Neural progenitor cell (in vitro differentiated cells): Measurements from ENCODE around the gene CCT7. TPM values are rescaled to one million over a fixed set of nuclear protein-coding genes. Genes with fewer than 3 reads are reported as not detected.

Experiments used
- DNase-seq: peaks from one replicate; pipeline ENCODE4 v3.0.0-alpha.2; 2016; ENCODE audit warnings: low spot score
- H2AFZ ChIP-seq: fragments of 200-600 bp; sonication (generic); replicated peaks from 2 replicates; pipeline ENCODE4 v1.6.1; 2016; ENCODE audit warnings: antibody characterized with exemption
- H3F3A ChIP-seq: fragments of 200-600 bp; sonication (generic); 2 replicates; pipeline ENCODE4 v1.6.1; 2016; ENCODE audit warnings: antibody characterized with exemption, low read depth
- H3K27ac ChIP-seq: fragments of 200-600 bp; sonication (generic); 2 replicates; pipeline ENCODE4 v1.5.1; 2016; ENCODE audit warnings: mild to moderate bottlenecking
- H3K27me3 ChIP-seq: fragments of 200-600 bp; sonication (generic); 2 replicates; pipeline ENCODE4 v1.6.1; 2016; ENCODE audit warnings: mild to moderate bottlenecking, moderate library complexity
- H3K36me3 ChIP-seq: fragments of 200-600 bp; sonication (generic); 2 replicates; pipeline ENCODE4 v1.5.1; 2016
- H3K4me1 ChIP-seq: fragments of 200-600 bp; sonication (generic); 2 replicates; pipeline ENCODE4 v1.6.1; 2016; ENCODE audit warnings: mixed run types
- H3K4me2 ChIP-seq: fragments of 200-600 bp; sonication (generic); 2 replicates; pipeline ENCODE4 v1.6.1; 2016
- H3K4me3 ChIP-seq: fragments of 200-600 bp; sonication (generic); 2 replicates; pipeline ENCODE4 v1.5.1; 2016
- H3K79me2 ChIP-seq: fragments of 200-600 bp; sonication (generic); 2 replicates; pipeline ENCODE4 v1.6.1; 2016; ENCODE audit warnings: low read depth
- H3K9ac ChIP-seq: fragments of 200-600 bp; sonication (generic); 2 replicates; pipeline ENCODE4 v1.6.1; 2016
- H3K9me3 ChIP-seq: fragments of 200-600 bp; sonication (generic); 2 replicates; pipeline ENCODE4 v1.5.1; 2016; ENCODE audit warnings: low read depth
- H4K20me1 ChIP-seq: fragments of 200-600 bp; sonication (generic); 2 replicates; pipeline ENCODE4 v1.6.1; 2016; ENCODE audit warnings: low read depth
- H3K27ac Mint-ChIP-seq: 3 replicates; pipeline ENCODE4 v1.8.0; 2021; ENCODE audit warnings: mixed read lengths
- H3K27me3 Mint-ChIP-seq: 2 replicates; pipeline ENCODE4 v1.8.0; 2022; ENCODE audit warnings: low read depth, mild to moderate bottlenecking, inconsistent platforms, moderate library complexity, mixed read lengths; ENCODE audit not compliant: insufficient read depth
- H3K36me3 Mint-ChIP-seq: 3 replicates; pipeline ENCODE4 v1.8.0; 2021; ENCODE audit warnings: mixed read lengths
- H3K4me1 Mint-ChIP-seq: 3 replicates; pipeline ENCODE4 v1.8.0; 2021; ENCODE audit warnings: mixed read lengths
- H3K4me3 Mint-ChIP-seq: 3 replicates; pipeline ENCODE4 v1.8.0; 2021; ENCODE audit warnings: mild to moderate bottlenecking, moderate library complexity, mixed read lengths
- H3K9me3 Mint-ChIP-seq: 3 replicates; pipeline ENCODE4 v1.8.0; 2020; ENCODE audit warnings: mixed read lengths
- EZH2 ChIP-seq: fragments of 200-600 bp; sonication (generic); IDR thresholded peaks from 2 replicates; pipeline ENCODE4 v1.6.1; 2017; ENCODE audit warnings: antibody characterized with exemption, mild to moderate bottlenecking, moderate library complexity
- EZH2phosphoT487 ChIP-seq: fragments of 200-600 bp; sonication (generic); IDR thresholded peaks from 2 replicates; pipeline ENCODE4 v1.6.1; 2017; ENCODE audit warnings: antibody characterized with exemption
- total RNA-seq: library from RNA; depleted of rRNA; stranded (reverse); fragments of >200 nt; gene quantifications from 2 replicates; pipeline ENCODE4 v1.2.3, GENCODE V29; 2015; ENCODE audit warnings: low replicate concordance
- TF ChIP-seq, protein P1 (sequence below): fragments of 200-600 bp; sonication (generic); IDR thresholded peaks from 2 replicates; pipeline ENCODE4 v1.5.1; 2017; ENCODE audit warnings: antibody characterized with exemption, mild to moderate bottlenecking

CCT7 gene
- total RNA-seq, 1 donor from 2014 or later, result 456 TPM

DNA sequence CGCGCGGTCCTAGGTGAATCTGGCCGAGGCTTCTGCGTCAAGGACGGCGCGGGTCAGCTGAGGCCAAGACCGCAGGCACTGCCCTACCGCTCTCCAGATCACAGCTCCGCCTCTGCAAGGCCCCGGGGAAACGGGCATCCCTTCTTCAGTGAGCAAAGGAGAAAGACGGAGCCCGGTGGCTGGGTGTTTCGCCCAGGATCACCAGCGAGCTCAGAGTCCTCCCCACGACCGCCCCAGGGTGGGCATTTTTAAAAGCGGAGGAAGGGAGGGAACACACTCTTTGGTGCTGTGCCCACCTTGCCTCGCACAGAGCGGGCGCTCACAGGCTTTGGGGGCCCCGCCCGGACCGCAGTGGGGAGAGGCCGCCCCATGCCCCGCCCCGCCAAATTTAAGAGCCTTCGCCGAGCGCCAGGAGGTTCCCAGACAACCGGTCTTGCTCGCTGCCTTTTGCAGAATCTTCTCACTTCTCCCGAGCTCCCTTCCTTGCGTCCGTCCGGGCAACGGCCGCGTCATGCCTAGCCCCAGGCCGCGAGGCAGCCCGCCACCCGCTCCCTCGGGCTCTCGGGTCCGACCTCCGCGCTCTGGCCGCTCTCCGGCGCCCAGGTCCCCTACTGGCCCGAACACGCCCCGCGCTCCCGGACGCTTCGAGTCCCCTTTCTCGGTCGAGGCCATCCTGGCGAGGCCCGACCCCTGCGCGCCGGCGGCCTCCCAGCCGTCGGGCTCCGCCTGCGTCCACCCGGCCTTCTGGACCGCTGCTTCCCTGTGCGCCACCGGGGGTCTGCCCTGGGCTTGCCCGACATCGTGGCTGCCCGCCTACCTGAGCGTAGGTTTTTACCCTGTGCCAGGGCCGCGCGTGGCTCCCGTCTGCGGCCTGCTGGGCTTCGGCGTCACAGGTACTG, 31.7 kb upstream of the CCT7 start, which contains the start of gene NOTO:
Gene NOTO (plus strand): TSS at position 419 of the 899 bp plus-strand sequence. CDS start 93 bp downstream, at position 512.
- H3K27me3 ChIP-seq, result peaks cover 94% of the 10 kb centered on the region
- peak within 1 kb of the TSS; percentile 86 for H2AFZ ChIP-seq
- peaks cover 68% of the 10 kb centered on the region for H3K27me3 Mint-ChIP-seq

DNA sequence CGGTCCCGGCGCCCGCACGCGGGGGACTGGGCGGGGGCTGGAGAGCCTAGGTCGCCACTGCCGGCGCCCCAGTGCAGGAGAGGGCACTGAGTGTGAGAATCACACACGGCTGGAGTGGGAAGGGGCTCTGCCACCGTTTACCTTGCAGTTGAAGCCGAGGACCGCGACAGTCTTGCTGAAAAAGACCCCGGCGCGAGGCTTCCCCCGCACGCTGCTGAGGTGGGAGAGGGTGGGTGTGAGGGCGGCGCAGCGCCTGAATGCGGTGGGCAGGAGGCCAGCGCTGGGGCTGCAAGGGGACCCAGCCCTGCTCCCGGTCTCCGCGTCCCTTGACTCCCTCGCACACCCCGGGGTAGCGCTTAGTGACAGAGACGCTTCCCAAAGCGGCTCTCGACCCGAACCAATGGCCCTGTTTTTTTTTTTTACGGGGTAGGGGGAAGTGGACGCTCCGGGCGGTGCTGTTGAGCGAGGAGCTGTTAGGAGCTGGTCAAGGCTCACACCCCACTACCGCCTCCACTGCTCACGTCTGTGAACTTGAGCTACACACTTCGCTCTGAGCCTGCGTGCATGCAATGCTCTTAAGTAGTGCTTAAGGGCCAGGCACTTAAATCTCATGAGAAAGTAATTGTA, 30.9 kb upstream of the CCT7 start:
- H3F3A ChIP-seq, result peaks cover 7% of the 10 kb centered on the region
- H3K4me3 ChIP-seq, result peak overlapping the region; percentile 31
- no peaks in the 10 kb centered on the region for H3K9me3 ChIP-seq
- TF ChIP-seq EZH2phosphoT487 (peak; percentile 93), EZH2 (peak; percentile 98)
- TF ChIP-seq, protein P1, sequence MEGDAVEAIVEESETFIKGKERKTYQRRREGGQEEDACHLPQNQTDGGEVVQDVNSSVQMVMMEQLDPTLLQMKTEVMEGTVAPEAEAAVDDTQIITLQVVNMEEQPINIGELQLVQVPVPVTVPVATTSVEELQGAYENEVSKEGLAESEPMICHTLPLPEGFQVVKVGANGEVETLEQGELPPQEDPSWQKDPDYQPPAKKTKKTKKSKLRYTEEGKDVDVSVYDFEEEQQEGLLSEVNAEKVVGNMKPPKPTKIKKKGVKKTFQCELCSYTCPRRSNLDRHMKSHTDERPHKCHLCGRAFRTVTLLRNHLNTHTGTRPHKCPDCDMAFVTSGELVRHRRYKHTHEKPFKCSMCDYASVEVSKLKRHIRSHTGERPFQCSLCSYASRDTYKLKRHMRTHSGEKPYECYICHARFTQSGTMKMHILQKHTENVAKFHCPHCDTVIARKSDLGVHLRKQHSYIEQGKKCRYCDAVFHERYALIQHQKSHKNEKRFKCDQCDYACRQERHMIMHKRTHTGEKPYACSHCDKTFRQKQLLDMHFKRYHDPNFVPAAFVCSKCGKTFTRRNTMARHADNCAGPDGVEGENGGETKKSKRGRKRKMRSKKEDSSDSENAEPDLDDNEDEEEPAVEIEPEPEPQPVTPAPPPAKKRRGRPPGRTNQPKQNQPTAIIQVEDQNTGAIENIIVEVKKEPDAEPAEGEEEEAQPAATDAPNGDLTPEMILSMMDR, result peak; percentile 1
- H3K4me1 ChIP-seq, result no peaks in the 10 kb centered on the region
- peaks cover 2% of the 10 kb centered on the region for H3K4me1 Mint-ChIP-seq
- peaks cover 9% of the 10 kb centered on the region for H4K20me1 ChIP-seq
- H3K9me3 Mint-ChIP-seq, result peaks cover 6% of the 10 kb centered on the region
- H3K36me3 Mint-ChIP-seq, result peaks cover 1% of the 10 kb centered on the region
- H3K36me3 ChIP-seq, result no peaks in the 10 kb centered on the region
- H3K9ac ChIP-seq, result no peak overlapping the region
- peaks cover 64% of the 10 kb centered on the region for H3K27me3 Mint-ChIP-seq
- no peak overlapping the region for H3K27ac ChIP-seq
- peaks cover 87% of the 10 kb centered on the region for H3K27me3 ChIP-seq
- no peaks in the 10 kb centered on the region for H3K79me2 ChIP-seq
- peak overlapping the region; percentile 48 for H3K4me3 Mint-ChIP-seq
- no peak overlapping the region for H3K27ac Mint-ChIP-seq
- H2AFZ ChIP-seq, result peak overlapping the region; percentile 86
- peak overlapping the region; percentile 75 for H3K4me2 ChIP-seq
- DNase-seq, result peak; percentile 34

More for the DNA sequence above, 31.7 kb upstream of the CCT7 start, which contains the start of gene NOTO:
- H3K4me2 ChIP-seq, result peak within 1 kb of the TSS; percentile 75
- peaks cover 9% of the 10 kb centered on the region for H4K20me1 ChIP-seq
- Mint-ChIP-seq H3K9me3 (peaks cover 6% of the 10 kb centered on the region), H3K4me3 (peak within 1 kb of the TSS; percentile 51), H3K27ac (no peak within 1 kb of the TSS), H3K4me1 (peaks cover 2% of the 10 kb centered on the region), H3K36me3 (peaks cover 1% of the 10 kb centered on the region)
- H3K27ac ChIP-seq, result no peak within 1 kb of the TSS
- DNase-seq, result peak; percentile 63
- H3K9ac ChIP-seq, result no peak within 1 kb of the TSS
- peak; percentile 100 for TF ChIP-seq EZH2phosphoT487
- peak; percentile 100 for TF ChIP-seq EZH2
- TF ChIP-seq, protein P1, result peak; percentile 2
- peak within 1 kb of the TSS; percentile 31 for H3K4me3 ChIP-seq
- H3K9me3 ChIP-seq, result no peaks in the 10 kb centered on the region
- no peaks in the 10 kb centered on the region for H3K4me1 ChIP-seq
- no peaks in the 10 kb centered on the region for H3K36me3 ChIP-seq
- peaks cover 7% of the 10 kb centered on the region for H3F3A ChIP-seq
- no peaks in the 10 kb centered on the region for H3K79me2 ChIP-seq

GRCh38 chr2:73205611-73206010, 28.5 kb upstream of the CCT7 start:
- peaks cover 1% of the 10 kb centered on the region for H3K36me3 Mint-ChIP-seq
- peaks cover 55% of the 10 kb centered on the region for H3K27me3 Mint-ChIP-seq
- H3K27ac Mint-ChIP-seq, result no peak overlapping the region
- H4K20me1 ChIP-seq, result peaks cover 9% of the 10 kb centered on the region
- no peaks in the 10 kb centered on the region for H3K4me1 ChIP-seq
- H3K79me2 ChIP-seq, result no peaks in the 10 kb centered on the region
- no peak for DNase-seq
- H3K9me3 Mint-ChIP-seq, result peaks cover 6% of the 10 kb centered on the region
- no peaks in the 10 kb centered on the region for H3K36me3 ChIP-seq
- H3K4me1 Mint-ChIP-seq, result peaks cover 2% of the 10 kb centered on the region
- no peak overlapping the region for H2AFZ ChIP-seq
- TF ChIP-seq EZH2phosphoT487, result no peak
- TF ChIP-seq, protein P1, result no peak
- TF ChIP-seq EZH2, result no peak
- H3K4me3 ChIP-seq, result no peak overlapping the region
- peaks cover 7% of the 10 kb centered on the region for H3F3A ChIP-seq
- peaks cover 69% of the 10 kb centered on the region for H3K27me3 ChIP-seq
- no peak overlapping the region for H3K4me2 ChIP-seq
- no peaks in the 10 kb centered on the region for H3K9me3 ChIP-seq
- no peak overlapping the region for H3K4me3 Mint-ChIP-seq
- H3K9ac ChIP-seq, result no peak overlapping the region
- H3K27ac ChIP-seq, result no peak overlapping the region
